Measurements from ENCODE around the gene ISG20. TPM values are rescaled to one million over a fixed set of nuclear protein-coding genes. Genes with fewer than 3 reads are reported as not detected.
"Not testable (repeated sequence)": the region's sequence is repeated elsewhere in the genome, so short reads cannot be mapped to it uniquely, and the experiment has no call there.

ISG20 gene
- polyA plus RNA-seq, 3 donors from 2014 or later, result 286 to 365 (median 342) TPM

- H3K27me3 Mint-ChIP-seq (ENCODE audit: low read depth in 3 of 3), result peaks cover 15 to 22% (median 18%) of the 10 kb centered on the region in 3 donors
- H3K9me3 Mint-ChIP-seq, result no peaks in the 10 kb centered on the region
- H3K27ac Mint-ChIP-seq, result peak overlapping the region; percentile 97 to 100 (median 99)
- peaks cover 77% of the 10 kb centered on the region in 2 donors for H3K4me1 Mint-ChIP-seq
- H3K36me3 Mint-ChIP-seq, result peaks cover 7 to 16% (median 10%) of the 10 kb centered on the region in 3 donors
- peak overlapping the region; percentile 83 to 99 (median 93) for H3K4me3 Mint-ChIP-seq
- DNase-seq, result peak; percentile 44 to 68 (median 63)
Observed at GRCh38 chr15:88635318-88635717, 3.5 kb upstream of the ISG20 start.

GRCh38 chr15:88636050-88636449, 2.8 kb upstream of the ISG20 start:
- peaks cover 9 to 19% (median 12%) of the 10 kb centered on the region in 3 donors for H3K36me3 Mint-ChIP-seq
- H3K9me3 Mint-ChIP-seq, result no peaks in the 10 kb centered on the region
- peak overlapping the region; percentile 83 to 99 (median 93) for H3K4me3 Mint-ChIP-seq
- peaks cover 18 to 22% (median 19%) of the 10 kb centered on the region in 3 donors for H3K27me3 Mint-ChIP-seq (ENCODE audit: low read depth in 3 of 3)
- peak in 1 of 3 donors; percentile 27 for DNase-seq
- peak overlapping the region; percentile 97 to 100 (median 99) for H3K27ac Mint-ChIP-seq
- H3K4me1 Mint-ChIP-seq, result peaks cover 73 to 74% of the 10 kb centered on the region in 2 donors

GRCh38 chr15:88636654-88637053, 2.2 kb upstream of the ISG20 start:
- Mint-ChIP-seq H3K27me3 (ENCODE audit: low read depth in 3 of 3) (peaks cover 18 to 22% (median 19%) of the 10 kb centered on the region in 3 donors), H3K4me1 (peaks cover 69 to 75% of the 10 kb centered on the region in 2 donors), H3K9me3 (no peaks in the 10 kb centered on the region), H3K27ac (peak overlapping the region; percentile 97 to 100 (median 99)), H3K36me3 (peaks cover 9 to 19% (median 12%) of the 10 kb centered on the region in 3 donors), H3K4me3 (peak overlapping the region; percentile 61 to 99 (median 93))
- DNase-seq, result no peak

GRCh38 chr15:88637436-88637835, 1.4 kb upstream of the ISG20 start:
- Mint-ChIP-seq H3K27ac (peak overlapping the region; percentile 97 to 100 (median 99)), H3K4me1 (peaks cover 69 to 74% of the 10 kb centered on the region in 2 donors), H3K36me3 (peaks cover 13 to 23% (median 16%) of the 10 kb centered on the region in 3 donors), H3K27me3 (ENCODE audit: low read depth in 3 of 3) (peaks cover 18 to 20% (median 19%) of the 10 kb centered on the region in 3 donors), H3K4me3 (peak overlapping the region; percentile 88 to 99 (median 94)), H3K9me3 (no peaks in the 10 kb centered on the region)
- no peak for DNase-seq

GRCh38 chr15:88637841-88638625, 783 bp upstream of the ISG20 start:
- peak overlapping the region; percentile 97 to 100 (median 99) for H3K27ac Mint-ChIP-seq
- no peak for DNase-seq
- no peaks in the 10 kb centered on the region for H3K9me3 Mint-ChIP-seq
- peaks cover 13 to 19% (median 16%) of the 10 kb centered on the region in 3 donors for H3K36me3 Mint-ChIP-seq
- H3K4me1 Mint-ChIP-seq, result peaks cover 69 to 77% of the 10 kb centered on the region in 2 donors
- peaks cover 19 to 20% (median 20%) of the 10 kb centered on the region in 3 donors for H3K27me3 Mint-ChIP-seq (ENCODE audit: low read depth in 3 of 3)
- peak overlapping the region; percentile 88 to 99 (median 94) for H3K4me3 Mint-ChIP-seq

- Mint-ChIP-seq H3K9me3 (no peaks in the 10 kb centered on the region), H3K4me3 (peak overlapping the region; percentile 15 to 53 (median 44)), H3K27me3 (ENCODE audit: low read depth in 3 of 3) (peaks cover 19 to 20% (median 20%) of the 10 kb centered on the region in 3 donors), H3K36me3 (peaks cover 25 to 32% (median 25%) of the 10 kb centered on the region in 3 donors), H3K4me1 (peaks cover 70 to 71% of the 10 kb centered on the region in 2 donors), H3K27ac (peak overlapping the region; percentile 79 to 98 (median 84))
- no peak for DNase-seq
Observed at GRCh38 chr15:88641959-88642452, 3.2 kb downstream of the ISG20 start.

- H3K4me1 Mint-ChIP-seq, result peaks cover 70% of the 10 kb centered on the region in 2 donors
- peaks cover 19 to 20% (median 20%) of the 10 kb centered on the region in 3 donors for H3K27me3 Mint-ChIP-seq (ENCODE audit: low read depth in 3 of 3)
- peaks cover 25 to 35% (median 26%) of the 10 kb centered on the region in 3 donors for H3K36me3 Mint-ChIP-seq
- H3K27ac Mint-ChIP-seq, result peak overlapping the region in 5 of 6 donors; percentile 81 to 98 (median 84)
- not testable (repeated sequence) for DNase-seq, H3K9me3 Mint-ChIP-seq
- peak overlapping the region in 2 of 5 donors; percentile 15 to 51 for H3K4me3 Mint-ChIP-seq
Observed at GRCh38 chr15:88642514-88642913, 3.7 kb downstream of the ISG20 start.

GRCh38 chr15:88644741-88645140, 5.9 kb downstream of the ISG20 start:
- Mint-ChIP-seq H3K9me3 (no peaks in the 10 kb centered on the region), H3K4me1 (peaks cover 70 to 72% of the 10 kb centered on the region in 2 donors), H3K36me3 (peaks cover 21 to 42% (median 31%) of the 10 kb centered on the region in 3 donors), H3K27ac (peak overlapping the region in 1 of 6 donors; percentile 24), H3K4me3 (no peak overlapping the region), H3K27me3 (ENCODE audit: low read depth in 3 of 3) (peaks cover 6 to 11% (median 8%) of the 10 kb centered on the region in 3 donors)
- DNase-seq, result no peak

- peaks cover 68% of the 10 kb centered on the region in 2 donors for H3K4me1 Mint-ChIP-seq
- no peaks in the 10 kb centered on the region for H3K9me3 Mint-ChIP-seq
- H3K27me3 Mint-ChIP-seq (ENCODE audit: low read depth in 3 of 3), result peaks cover 2 to 5% (median 2%) of the 10 kb centered on the region in 3 donors
- no peak for DNase-seq
- H3K36me3 Mint-ChIP-seq, result peaks cover 14 to 36% (median 27%) of the 10 kb centered on the region in 3 donors
- H3K4me3 Mint-ChIP-seq, result no peak overlapping the region
- peak overlapping the region; percentile 1 to 86 (median 44) for H3K27ac Mint-ChIP-seq
Observed at GRCh38 chr15:88645171-88646087, 6.6 kb downstream of the ISG20 start.

GRCh38 chr15:88646088-88646405, 7.2 kb downstream of the ISG20 start:
- Mint-ChIP-seq H3K9me3 (no peaks in the 10 kb centered on the region), H3K4me1 (peaks cover 66 to 69% of the 10 kb centered on the region in 2 donors), H3K27me3 (ENCODE audit: low read depth in 3 of 3) (peaks cover 2 to 3% (median 2%) of the 10 kb centered on the region in 3 donors), H3K27ac (peak overlapping the region in 5 of 6 donors; percentile 7 to 71 (median 45)), H3K36me3 (peaks cover 13 to 34% (median 25%) of the 10 kb centered on the region in 3 donors), H3K4me3 (no peak overlapping the region)
- DNase-seq, result no peak

- H3K27me3 Mint-ChIP-seq (ENCODE audit: low read depth in 3 of 3), result peaks cover 2 to 3% (median 2%) of the 10 kb centered on the region in 3 donors
Observed at GRCh38 chr15:88646951-88647350, 8.1 kb downstream of the ISG20 start.

GRCh38 chr15:88647351-88648105, 8.7 kb downstream of the ISG20 start:
- Mint-ChIP-seq H3K27ac (peak overlapping the region; percentile 20 to 94 (median 81)), H3K9me3 (no peaks in the 10 kb centered on the region), H3K36me3 (peaks cover 9 to 30% (median 22%) of the 10 kb centered on the region in 3 donors), H3K4me3 (peak overlapping the region in 1 of 5 donors; percentile 7), H3K27me3 (ENCODE audit: low read depth in 3 of 3) (peaks cover under 1 to 3% (median 2%) of the 10 kb centered on the region in 3 donors), H3K4me1 (peaks cover 62 to 71% of the 10 kb centered on the region in 2 donors)
- no peak for DNase-seq

More at GRCh38 chr15:88646951-88647350, 8.1 kb downstream of the ISG20 start:
- H3K9me3 Mint-ChIP-seq, result no peaks in the 10 kb centered on the region
- H3K27ac Mint-ChIP-seq, result peak overlapping the region; percentile 20 to 94 (median 81)
- H3K4me3 Mint-ChIP-seq, result no peak overlapping the region
- no peak for DNase-seq
- H3K36me3 Mint-ChIP-seq, result peaks cover 13 to 34% (median 25%) of the 10 kb centered on the region in 3 donors
- peaks cover 67 to 76% of the 10 kb centered on the region in 2 donors for H3K4me1 Mint-ChIP-seq

All from immature natural killer cell (primary cell).